K562 (cell line): ENCODE measurements around the gene HMCN2. TPM values are rescaled to one million over a fixed set of nuclear protein-coding genes. Genes with fewer than 3 reads are reported as not detected.

Experiments used
- BCLAF1 ChIP-seq, 2 experiments: fragments of 450-650 bp in 1 of 2; IDR thresholded peaks; 2 replicates each; pipeline ENCODE4 v1.6.1; 2011 to 2017; ENCODE audit warnings: low read depth in 2 of 2, antibody characterized with exemption in 1 of 2, borderline replicate concordance in 1 of 2, low read length in 1 of 2, mild to moderate bottlenecking in 1 of 2, mixed read lengths in 1 of 2; ENCODE audit not compliant: control insufficient read depth in 1 of 2
- BDP1 ChIP-seq: IDR thresholded peaks from 3 replicates; pipeline ENCODE4 v1.6.1; 2011; ENCODE audit not compliant: insufficient read length, insufficient read depth
- EHMT2 ChIP-seq: fragments of 450-650 bp; IDR thresholded peaks from 2 replicates; pipeline ENCODE4 v1.6.1; 2018; ENCODE audit warnings: antibody characterized with exemption
- ETS2 ChIP-seq: IDR thresholded peaks from 2 replicates; pipeline ENCODE4 v1.6.1; 2016; ENCODE audit warnings: borderline replicate concordance, missing genetic modification characterization, mild to moderate bottlenecking, moderate library complexity, missing compliant biosample characterization; ENCODE audit not compliant: poor library complexity, severe bottlenecking
- FOXK2 ChIP-seq, 2 experiments: fragments of 450-650 bp; IDR thresholded peaks in 1 of 2; conservative IDR thresholded peaks in 1 of 2; 2 replicates each; pipeline ENCODE4 v1.6.1; 2016; ENCODE audit warnings: low read depth in 2 of 2, mild to moderate bottlenecking in 1 of 2
- HDAC6 ChIP-seq: IDR thresholded peaks from 2 replicates; pipeline ENCODE4 v1.6.1; 2012; ENCODE audit warnings: low read depth, mild to moderate bottlenecking, control low read depth, inconsistent platforms, low read length, moderate library complexity
- HMBOX1 ChIP-seq: sonication (generic); IDR thresholded peaks from 2 replicates; pipeline ENCODE4 v1.6.1; 2016
- NFXL1 ChIP-seq: fragments of 450-650 bp; formaldehyde crosslinking; IDR thresholded peaks from 2 replicates; pipeline ENCODE4 v1.4.0; 2021; ENCODE audit warnings: mild to moderate bottlenecking
- RBBP5 ChIP-seq: fragments of 200-600 bp; sonication (generic); IDR thresholded peaks from 2 replicates; pipeline ENCODE4 v1.6.1; 2012; ENCODE audit warnings: borderline replicate concordance, mild to moderate bottlenecking, low read length, control low read depth, inconsistent platforms; ENCODE audit not compliant: insufficient read depth, poor library complexity, severe bottlenecking
- RBM17 ChIP-seq: fragments of 200-400 bp; formaldehyde crosslinking; IDR thresholded peaks from 2 replicates; pipeline ENCODE4 v1.6.1; 2017; ENCODE audit warnings: low read depth, mild to moderate bottlenecking, low read length, borderline replicate concordance
- SMARCA4 ChIP-seq: fragments of 450-650 bp; IDR thresholded peaks from 2 replicates; pipeline ENCODE4 v1.6.1; 2016
- SRSF7 ChIP-seq: fragments of 200-400 bp; formaldehyde crosslinking; optimal IDR thresholded peaks from 2 replicates; pipeline ENCODE3; 2017; ENCODE audit warnings: mild to moderate bottlenecking, low read depth, low read length
- TCF7L2 ChIP-seq: fragments of 150-350 bp; IDR thresholded peaks from 2 replicates; pipeline ENCODE4 v1.6.1; 2016; ENCODE audit warnings: low read depth, mild to moderate bottlenecking, low read length, moderate library complexity
- THRB ChIP-seq: fragments of 450-650 bp; formaldehyde crosslinking; conservative IDR thresholded peaks from 2 replicates; pipeline ENCODE4 v1.4.0; 2022; ENCODE audit warnings: mild to moderate bottlenecking, missing genetic modification characterization
- WHSC1 ChIP-seq: IDR thresholded peaks from one replicate; pipeline ENCODE4 v1.6.1; 2012; ENCODE audit warnings: low read length, control low read depth, inconsistent platforms
- ZBTB7A ChIP-seq: IDR thresholded peaks from 2 replicates; pipeline ENCODE4 v1.6.1; 2011; ENCODE audit warnings: low read depth, mild to moderate bottlenecking, low read length, moderate library complexity, borderline replicate concordance; ENCODE audit not compliant: control insufficient read depth
- ZKSCAN1 ChIP-seq: fragments of 150-350 bp; IDR thresholded peaks from 2 replicates; pipeline ENCODE4 v1.6.1; 2016; ENCODE audit warnings: low read depth, low read length
- polyA plus RNA-seq, 8 experiments: library from polyadenylated mRNA; depleted of rRNA in 4 of 8; stranded (reverse) in 5 of 8; unstranded in 3 of 8; fragments of >200 nt; fragmentation: Nextera tagmentation in 2 of 8; fragmentation: Illumina TruSeq in 1 of 8; extraction: Ambion mirVana in 2 of 8; extraction: Trizol in 1 of 8; gene quantifications; 2 replicates each; pipeline versions ENCODE4 v1.2.1 to v1.2.3, GENCODE V29; 2011 to 2014; ENCODE audit warnings: inconsistent platforms in 1 of 8, missing spikeins in 1 of 8
- total RNA-seq, 7 experiments: library from RNA; depleted of rRNA in 6 of 7; stranded (reverse); fragments of >200 nt in 6 of 7; fragmentation: Illumina TruSeq in 2 of 7; extraction: Trizol in 2 of 7; gene quantifications; 2 replicates each; pipeline versions ENCODE4 v1.2.1 to v1.2.3, GENCODE V29; 2011 to 2021; ENCODE audit warnings: low replicate concordance in 1 of 7
- TF ChIP-seq, protein P1 (sequence below): IDR thresholded peaks from 2 replicates; pipeline ENCODE4 v1.6.1; 2014; ENCODE audit warnings: antibody characterized with exemption
- TF ChIP-seq, protein P2 (sequence below): fragments of 250-450 bp; sonication (Bioruptor Pico); IDR thresholded peaks from 2 replicates; pipeline ENCODE4 v1.4.0; 2020

Gene HMCN2
- total and polyA plus RNA-seq, 9 of the 15 experiments (the other 6 are each of a cell fraction or from before 2014, with no cell fraction given) = 0.01 TPM; not detected in 8

DNA sequence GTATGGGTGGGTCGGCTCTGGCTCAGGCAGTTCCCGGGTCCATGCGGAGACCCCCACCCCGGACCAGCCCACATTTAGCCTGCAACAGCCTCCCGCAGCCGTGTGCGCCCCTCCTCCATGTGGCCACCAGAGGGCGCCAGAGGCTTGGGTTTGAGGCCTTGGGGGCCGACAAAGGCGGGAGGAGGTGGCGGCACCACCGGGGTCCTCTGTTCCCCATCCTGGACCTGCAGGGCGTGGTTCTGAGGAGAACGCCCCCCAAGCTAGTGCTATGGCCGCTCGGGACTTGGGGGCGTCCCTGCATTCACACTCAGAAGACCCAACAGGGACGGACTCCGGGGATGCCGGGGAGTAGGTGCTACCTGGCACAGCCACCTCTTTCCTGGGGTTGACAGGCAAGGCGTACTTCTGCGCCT lies 195.7 kb downstream of the HMCN2 start (continued):
- TF ChIP-seq, protein P1, sequence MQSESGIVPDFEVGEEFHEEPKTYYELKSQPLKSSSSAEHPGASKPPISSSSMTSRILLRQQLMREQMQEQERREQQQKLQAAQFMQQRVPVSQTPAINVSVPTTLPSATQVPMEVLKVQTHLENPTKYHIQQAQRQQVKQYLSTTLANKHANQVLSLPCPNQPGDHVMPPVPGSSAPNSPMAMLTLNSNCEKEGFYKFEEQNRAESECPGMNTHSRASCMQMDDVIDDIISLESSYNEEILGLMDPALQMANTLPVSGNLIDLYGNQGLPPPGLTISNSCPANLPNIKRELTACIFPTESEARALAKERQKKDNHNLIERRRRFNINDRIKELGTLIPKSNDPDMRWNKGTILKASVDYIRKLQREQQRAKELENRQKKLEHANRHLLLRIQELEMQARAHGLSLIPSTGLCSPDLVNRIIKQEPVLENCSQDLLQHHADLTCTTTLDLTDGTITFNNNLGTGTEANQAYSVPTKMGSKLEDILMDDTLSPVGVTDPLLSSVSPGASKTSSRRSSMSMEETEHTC = no peak
- TF ChIP-seq, protein P2, sequence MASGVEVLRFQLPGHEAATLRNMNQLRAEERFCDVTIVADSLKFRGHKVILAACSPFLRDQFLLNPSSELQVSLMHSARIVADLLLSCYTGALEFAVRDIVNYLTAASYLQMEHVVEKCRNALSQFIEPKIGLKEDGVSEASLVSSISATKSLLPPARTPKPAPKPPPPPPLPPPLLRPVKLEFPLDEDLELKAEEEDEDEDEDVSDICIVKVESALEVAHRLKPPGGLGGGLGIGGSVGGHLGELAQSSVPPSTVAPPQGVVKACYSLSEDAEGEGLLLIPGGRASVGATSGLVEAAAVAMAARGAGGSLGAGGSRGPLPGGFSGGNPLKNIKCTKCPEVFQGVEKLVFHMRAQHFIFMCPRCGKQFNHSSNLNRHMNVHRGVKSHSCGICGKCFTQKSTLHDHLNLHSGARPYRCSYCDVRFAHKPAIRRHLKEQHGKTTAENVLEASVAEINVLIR (CRISPR knock-in tag) = no peak
- TF ChIP-seq THRB (no peak), NFXL1 (CRISPR knock-in tag) (no peak), RBBP5 (no peak), ETS2 (tag) (no peak), BCLAF1 (IDR thresholded peaks at IDR 0.05; ENCODE audit: borderline replicate concordance in 1 of 2, control insufficient read depth in 1 of 2, low read depth in 2 of 2, low read length in 1 of 2) (no peak), HMBOX1 (no peak), BDP1 (no peak), RBM17 (no peak), FOXK2 (conservative IDR thresholded peaks at IDR 0.05 in 1 of 2, IDR thresholded peaks at IDR 0.05 in 1 of 2; ENCODE audit: low read depth in 2 of 2) (no peak), HDAC6 (no peak), SMARCA4 (no peak), EHMT2 (no peak), TCF7L2 (no peak), ZBTB7A (peak; percentile 90), ZKSCAN1 (no peak), WHSC1 (no peak), SRSF7 (no peak)
